Measurements from ENCODE around the gene TEAD2. TPM values are rescaled to one million over a fixed set of nuclear protein-coding genes. Genes with fewer than 3 reads are reported as not detected.

TEAD2 gene
- polyA plus RNA-seq, 1 donor from 2014 or later, result 1.0 TPM

- Histone ChIP-seq H3K27me3 (ENCODE audit: insufficient read depth, low read depth, low read length) (no peaks in the 10 kb centered on the region), H2AFZ (ENCODE audit: low read depth, low read length) (no peak overlapping the region), H3K9ac (ENCODE audit: low read length) (no peak overlapping the region), H3F3A (ENCODE audit: insufficient read depth, low read length, poor library complexity, severe bottlenecking) (no peaks in the 10 kb centered on the region), H3K79me2 (replicated peaks; ENCODE audit: insufficient read depth, low read length) (no peaks in the 10 kb centered on the region), H4K20me1 (ENCODE audit: insufficient read depth) (no peaks in the 10 kb centered on the region), H3K9me2 (ENCODE audit: insufficient read depth, low read length) (no peaks in the 10 kb centered on the region), H3K4me2 (ENCODE audit: low read length) (no peak overlapping the region), H3K27ac (ENCODE audit: low read length) (no peak overlapping the region), H3K9me3 (ENCODE audit: low read length) (no peaks in the 10 kb centered on the region), H3K4me3 (ENCODE audit: low read length) (no peak overlapping the region), H3K36me3 (ENCODE audit: insufficient read depth, low read length) (no peaks in the 10 kb centered on the region)
- no peak for TF ChIP-seq EZH2 (IDR thresholded peaks at IDR 0.05; ENCODE audit: borderline replicate concordance, insufficient read depth, low read length, poor library complexity, severe bottlenecking)
- TF ChIP-seq REST (IDR thresholded peaks at IDR 0.05; ENCODE audit: borderline replicate concordance), result no peak
- no peak for TF ChIP-seq TAF1 (IDR thresholded peaks at IDR 0.05; ENCODE audit: low read depth)
- no peak for TF ChIP-seq POLR2AphosphoS5 (IDR thresholded peaks at IDR 0.05)
- TF ChIP-seq EP300 (conservative IDR thresholded peaks at IDR 0.05; ENCODE audit: poor library complexity, severe bottlenecking), result no peak
- no peak for TF ChIP-seq CTCF (IDR thresholded peaks at IDR 0.05; ENCODE audit: poor library complexity, severe bottlenecking)
- no peak for TF ChIP-seq MXI1 (conservative IDR thresholded peaks at IDR 0.05; ENCODE audit: poor library complexity, severe bottlenecking)
- TF ChIP-seq SMC3 (conservative IDR thresholded peaks at IDR 0.05; ENCODE audit: poor library complexity), result no peak
- no peak for TF ChIP-seq RAD21 (conservative IDR thresholded peaks at IDR 0.05)
Observed at GRCh38 chr19:49335784-49336481, 26.3 kb downstream of the TEAD2 start.

- TF ChIP-seq REST (IDR thresholded peaks at IDR 0.05; ENCODE audit: borderline replicate concordance) (no peak), CTCF (IDR thresholded peaks at IDR 0.05; ENCODE audit: poor library complexity, severe bottlenecking) (no peak), RAD21 (conservative IDR thresholded peaks at IDR 0.05) (no peak)
- no peaks in the 10 kb centered on the region for H3F3A ChIP-seq (ENCODE audit: insufficient read depth, low read length, poor library complexity, severe bottlenecking)
- no peaks in the 10 kb centered on the region for H3K9me3 ChIP-seq (ENCODE audit: low read length)
- H3K9me2 ChIP-seq (ENCODE audit: insufficient read depth, low read length), result no peaks in the 10 kb centered on the region
- H3K4me2 ChIP-seq (ENCODE audit: low read length), result no peak within 1 kb of the TSS
- no peak within 1 kb of the TSS for H3K27ac ChIP-seq (ENCODE audit: low read length)
- no peak within 1 kb of the TSS for H3K9ac ChIP-seq (ENCODE audit: low read length)
- H3K27me3 ChIP-seq (ENCODE audit: insufficient read depth, low read depth, low read length), result no peaks in the 10 kb centered on the region
- no peaks in the 10 kb centered on the region for H3K79me2 ChIP-seq (replicated peaks; ENCODE audit: insufficient read depth, low read length)
- H3K36me3 ChIP-seq (ENCODE audit: insufficient read depth, low read length), result no peaks in the 10 kb centered on the region
- H3K4me3 ChIP-seq (ENCODE audit: low read length), result no peak within 1 kb of the TSS
- no peaks in the 10 kb centered on the region for H4K20me1 ChIP-seq (ENCODE audit: insufficient read depth)
- no peak within 1 kb of the TSS for H2AFZ ChIP-seq (ENCODE audit: low read depth, low read length)
Observed at GRCh38 chr19:49335071-49335783, 27.0 kb downstream of the TEAD2 start, which contains the start of gene CD37. TSS of gene CD37 (plus strand) at chr19:49335406. CDS start at chr19:49335541, 135 bp downstream.

Data from neural cell (in vitro differentiated cells).